GM03348 (cell line): Measurements from ENCODE around the gene ADCY9.
"Not testable (repeated sequence)": the region's sequence is repeated elsewhere in the genome, so short reads cannot be mapped to it uniquely, and the experiment has no call there.

ENCODE experiments used
- DNase-seq: peaks from one replicate; pipeline ENCODE4 v3.0.0; 2012; ENCODE audit warnings: low spot score

Gene ADCY9

GRCh38 chr16:4116325-4117249, at the start of gene ADCY9:
Gene ADCY9, minus strand, starts transcription at chr16:4116442. Its CDS starts 1,000 bp downstream, at chr16:4115442.
- peak; percentile 99 for DNase-seq

GRCh38 chr16:4160658-4161430, 44.6 kb upstream of the ADCY9 start:
- DNase-seq = no peak

- DNase-seq = no peak
Measured at GRCh38 chr16:4159726-4160125, 43.5 kb upstream of the ADCY9 start.

GRCh38 chr16:4158143-4159093, 42.2 kb upstream of the ADCY9 start:
- DNase-seq = no peak

GRCh38 chr16:4157376-4157825, 41.2 kb upstream of the ADCY9 start:
- no peak for DNase-seq

GRCh38 chr16:4156503-4156902, 40.3 kb upstream of the ADCY9 start:
- not testable (repeated sequence) for DNase-seq

GRCh38 chr16:4153364-4153763, 37.1 kb upstream of the ADCY9 start:
- DNase-seq = not testable (repeated sequence)

- DNase-seq = no peak
Measured at GRCh38 chr16:4152267-4152666, 36.0 kb upstream of the ADCY9 start.

GRCh38 chr16:4147236-4147635, 31.0 kb upstream of the ADCY9 start:
- DNase-seq = no peak

- DNase-seq = no peak
Measured at GRCh38 chr16:4142268-4142667, 26.0 kb upstream of the ADCY9 start.

- DNase-seq = no peak
Measured at GRCh38 chr16:4141604-4142003, 25.4 kb upstream of the ADCY9 start.

GRCh38 chr16:4140652-4141051, 24.4 kb upstream of the ADCY9 start:
- DNase-seq = peak; percentile 26

GRCh38 chr16:4139968-4140367, 23.7 kb upstream of the ADCY9 start:
- DNase-seq = no peak

- DNase-seq = no peak
Measured at GRCh38 chr16:4138713-4139112, 22.5 kb upstream of the ADCY9 start.

GRCh38 chr16:4137438-4137837, 21.2 kb upstream of the ADCY9 start:
- no peak for DNase-seq

GRCh38 chr16:4136229-4136813, 20.1 kb upstream of the ADCY9 start:
- no peak for DNase-seq

GRCh38 chr16:4135537-4135936, 19.3 kb upstream of the ADCY9 start:
- DNase-seq = no peak

GRCh38 chr16:4133897-4134372, 17.7 kb upstream of the ADCY9 start:
- DNase-seq = no peak

GRCh38 chr16:4131621-4132020, 15.4 kb upstream of the ADCY9 start:
- no peak for DNase-seq

GRCh38 chr16:4124535-4125294, 8.5 kb upstream of the ADCY9 start:
- no peak for DNase-seq
